GM18511 (cell line): Measurements from ENCODE around the gene MSI2.

ENCODE experiments used
- ATAC-seq: cut with Tn5 transposase; IDR thresholded peaks from one replicate; pipeline ENCODE4 v1.9.1; 2021; ENCODE audit warnings: mild to moderate bottlenecking, moderate library complexity; ENCODE audit not compliant: unreplicated experiment

MSI2 gene

DNA sequence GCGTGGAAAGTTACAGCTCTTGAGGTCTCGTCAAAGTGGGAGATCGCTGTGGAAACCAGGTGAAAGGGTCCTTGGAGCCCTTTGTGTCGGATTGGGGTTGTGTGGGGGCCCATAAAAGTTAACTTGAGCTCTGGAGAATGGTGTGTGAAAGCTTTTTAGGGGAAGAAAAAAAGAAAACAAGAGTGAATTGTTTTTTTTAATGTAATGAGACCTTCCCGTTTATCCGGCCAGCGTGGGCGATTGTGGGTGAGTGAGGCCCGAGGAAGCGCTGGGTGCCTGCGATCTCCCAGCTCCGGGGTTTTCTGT is 150.6 kb downstream of the MSI2 start:
- ATAC-seq, result no peak

DNA sequence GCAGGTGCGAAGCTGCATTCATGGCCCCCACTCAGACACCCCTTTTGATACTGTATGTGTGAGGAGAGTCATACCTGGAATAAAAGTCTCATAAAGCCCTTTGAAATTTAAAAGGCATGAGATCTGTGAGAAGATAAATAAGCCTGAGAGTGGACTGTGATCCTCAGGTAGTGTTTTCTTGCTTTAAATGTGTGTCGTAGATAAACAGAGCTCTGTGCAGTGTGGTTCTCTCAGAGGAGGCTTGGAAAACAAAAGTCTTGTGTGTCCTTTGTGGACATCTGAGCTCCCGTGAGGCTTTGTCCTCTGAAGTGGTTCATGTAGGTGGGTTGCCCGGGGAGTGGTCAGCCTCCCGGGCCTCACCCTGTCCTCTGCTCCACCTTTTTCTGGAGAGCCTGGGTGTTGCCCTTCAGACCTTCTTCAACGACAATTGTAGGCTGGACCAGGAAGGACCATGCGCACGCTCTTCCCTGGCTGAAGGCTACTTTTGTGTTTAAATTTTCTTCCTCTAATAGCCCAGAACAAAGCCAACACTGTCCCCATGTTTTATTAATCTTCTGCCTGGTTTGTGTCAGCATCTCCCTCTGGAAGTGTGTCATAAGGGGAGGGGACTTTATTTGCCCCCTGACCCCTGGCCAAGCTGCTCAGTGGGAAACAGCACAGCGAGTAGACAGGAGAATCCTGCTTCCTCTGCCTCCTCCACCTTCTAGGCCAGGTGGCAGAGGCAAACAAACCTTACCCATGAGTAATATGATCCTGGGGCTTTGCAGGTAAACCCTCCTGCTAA is 151.2 kb downstream of the MSI2 start:
- ATAC-seq, result no peak

GRCh38 chr17:57408071-57408811 is 151.9 kb downstream of the MSI2 start:
- no peak for ATAC-seq

DNA sequence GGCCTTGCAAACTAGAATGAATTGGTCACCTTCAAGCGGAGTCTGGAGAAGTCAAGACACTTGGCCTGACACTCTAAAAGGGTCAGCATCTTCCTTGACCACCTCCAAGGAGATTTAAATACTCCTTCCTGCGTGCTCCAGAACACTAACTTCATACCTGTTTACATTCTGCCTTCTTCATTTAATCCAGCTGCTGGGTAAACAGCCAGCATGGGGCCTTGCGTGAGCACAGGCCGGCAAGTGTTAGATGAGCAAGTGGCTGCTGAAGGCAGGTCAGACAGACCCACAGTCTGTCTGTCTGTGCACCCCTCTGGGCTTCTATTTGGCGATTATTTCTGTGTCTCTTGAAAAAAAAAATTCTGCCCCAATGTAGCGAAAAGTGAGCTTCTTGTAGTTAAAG is 153.8 kb downstream of the MSI2 start:
- ATAC-seq, result no peak

- ATAC-seq, result no peak
Measured at GRCh38 chr17:57412520-57413096, 156.3 kb downstream of the MSI2 start.

DNA sequence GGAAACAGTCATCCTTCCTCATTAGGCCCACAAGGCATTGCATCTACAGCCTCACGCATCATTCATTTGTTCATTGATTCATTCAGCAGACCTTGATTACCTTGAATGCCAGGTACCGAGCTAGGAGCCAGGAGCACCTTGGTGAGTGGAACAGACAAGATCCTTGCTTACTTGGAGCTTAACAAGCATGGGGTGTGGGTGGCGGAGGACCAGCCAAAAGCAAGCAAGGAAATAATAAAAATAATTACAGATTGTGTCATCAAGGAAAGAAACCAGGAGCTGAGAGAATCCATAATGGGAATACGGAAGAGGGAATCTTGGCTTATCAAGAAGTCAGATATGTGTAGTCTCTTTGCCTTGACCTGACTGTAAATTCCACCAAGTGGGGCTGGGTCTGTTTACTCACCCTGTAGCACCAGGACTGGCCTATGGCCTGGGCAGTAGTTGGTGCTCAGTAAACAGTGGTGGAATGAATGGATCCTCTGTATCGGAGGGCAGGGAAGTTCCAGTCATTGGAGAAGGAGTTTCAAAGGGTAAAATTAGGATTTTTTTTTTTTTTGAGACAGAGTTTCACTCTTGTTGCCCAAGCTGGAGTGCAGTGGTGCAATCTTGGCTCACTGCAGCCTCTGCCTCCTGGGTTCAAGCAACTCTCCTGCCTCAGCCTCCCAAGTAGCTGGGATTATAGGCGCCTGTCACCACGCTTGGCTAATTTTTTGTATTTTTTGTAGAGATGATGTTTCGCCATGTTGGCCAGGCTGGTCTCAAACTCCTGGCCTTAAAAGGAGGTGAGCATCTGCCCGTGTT is 157.7 kb downstream of the MSI2 start:
- ATAC-seq, result no peak

DNA sequence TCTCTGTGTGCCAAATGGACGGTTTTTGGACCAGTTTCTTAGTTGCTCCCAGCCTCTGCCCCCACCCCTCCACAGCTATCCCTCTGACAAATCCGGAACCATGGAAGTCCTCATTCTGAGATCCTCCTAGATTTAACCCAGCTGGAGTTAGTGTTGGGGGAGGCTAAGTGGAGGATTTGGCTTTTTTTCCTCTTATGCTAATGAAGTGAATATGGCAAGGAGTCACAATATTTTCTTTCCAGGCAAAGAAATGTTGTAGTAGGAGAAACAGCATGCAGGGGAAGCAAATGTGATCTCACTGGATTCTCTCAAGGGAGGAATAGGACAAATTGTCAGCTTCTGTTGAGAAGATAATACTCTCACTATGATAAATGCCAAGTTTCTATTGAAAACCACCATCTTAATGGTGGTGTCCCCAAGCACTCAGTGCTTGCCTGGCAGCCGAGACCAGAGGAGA is 159.5 kb downstream of the MSI2 start:
- no peak for ATAC-seq

- ATAC-seq, result no peak
Measured at GRCh38 chr17:57416369-57416768, 160.0 kb downstream of the MSI2 start.

DNA sequence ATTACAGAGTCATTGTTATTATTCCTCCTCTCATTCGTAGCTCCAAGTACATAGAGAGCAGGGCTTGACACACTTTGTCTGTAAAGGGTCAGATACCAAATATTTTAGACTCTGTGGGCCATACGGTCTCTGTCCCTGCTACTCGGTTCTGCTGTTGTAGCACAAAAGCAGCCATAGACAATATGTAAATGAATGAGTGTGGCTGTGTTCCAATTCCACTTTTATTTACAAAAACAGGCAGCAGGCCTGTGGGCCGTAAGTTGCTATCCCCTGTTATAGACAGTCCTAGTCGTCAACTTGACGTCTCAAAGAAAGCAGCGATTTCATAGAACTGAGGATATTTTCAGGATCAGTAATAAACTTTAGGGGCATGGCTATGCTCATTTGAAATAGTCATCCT is 161.6 kb downstream of the MSI2 start:
- ATAC-seq, result no peak

DNA sequence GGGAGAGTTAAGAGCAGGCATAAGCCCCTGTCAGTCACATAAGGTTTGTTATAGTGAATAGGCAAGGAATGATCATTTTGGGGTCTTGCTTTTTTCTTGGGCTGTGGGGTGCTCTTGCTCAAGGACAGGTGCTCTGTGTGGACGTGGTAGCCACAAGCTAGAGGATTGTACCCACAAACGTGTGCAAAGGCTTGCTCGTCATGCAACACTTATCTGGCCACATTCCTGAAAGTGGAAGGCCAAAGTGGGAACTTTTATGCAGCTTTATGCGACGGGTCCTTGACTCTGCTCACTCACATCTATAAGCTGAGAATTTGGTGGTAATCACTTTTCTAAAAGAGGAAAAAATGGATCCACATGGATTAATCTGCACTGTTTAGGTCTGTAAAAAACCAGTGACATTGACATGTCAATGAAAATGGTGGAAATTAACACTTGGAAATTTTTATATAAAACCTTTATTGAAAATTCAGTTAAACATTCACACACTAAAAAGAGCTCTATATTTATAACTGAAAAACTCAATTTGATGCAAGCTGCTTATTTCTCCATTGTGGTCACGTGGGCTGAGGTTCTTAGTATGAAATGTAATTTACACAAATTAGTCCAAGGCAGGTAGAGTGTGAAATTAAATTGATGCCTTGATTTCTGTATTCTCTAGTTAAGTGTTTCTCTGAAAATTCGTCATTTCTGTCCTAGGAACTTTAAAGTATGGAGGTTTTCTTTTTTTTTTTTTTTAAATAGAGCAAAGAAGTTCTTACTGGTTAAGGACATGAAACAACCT is 162.3 kb downstream of the MSI2 start:
- no peak for ATAC-seq

DNA sequence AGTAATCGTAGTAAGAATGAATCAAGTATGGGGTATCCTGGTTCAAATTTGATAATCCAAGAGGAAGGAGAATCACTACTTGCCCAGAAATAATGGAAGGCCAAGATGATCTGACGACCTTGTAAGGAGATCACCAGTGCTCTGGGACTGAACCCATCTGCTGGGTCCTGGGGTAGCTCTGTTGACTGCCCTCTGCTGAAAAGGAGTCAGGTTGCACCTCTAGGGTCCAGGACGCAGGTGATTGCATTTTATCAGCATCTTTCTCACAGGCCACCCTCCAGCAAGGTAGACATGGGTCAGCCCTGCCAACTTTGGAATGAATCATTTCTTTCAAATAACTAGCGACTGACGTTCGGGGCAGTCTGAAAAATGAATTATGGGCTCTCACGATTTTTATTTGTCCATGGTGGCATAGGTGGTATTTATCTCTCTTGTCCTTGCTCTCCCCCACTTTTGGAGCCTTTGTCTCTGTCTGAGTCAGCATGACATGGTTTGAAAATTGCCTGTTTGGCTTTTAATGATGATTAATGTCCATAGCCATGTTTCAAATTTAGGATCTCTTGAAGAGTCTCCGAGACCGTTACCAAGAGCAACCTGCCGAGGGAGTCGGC is 163.7 kb downstream of the MSI2 start:
- no peak for ATAC-seq

GRCh38 chr17:57420734-57421717 is 164.7 kb downstream of the MSI2 start:
- no peak for ATAC-seq

DNA sequence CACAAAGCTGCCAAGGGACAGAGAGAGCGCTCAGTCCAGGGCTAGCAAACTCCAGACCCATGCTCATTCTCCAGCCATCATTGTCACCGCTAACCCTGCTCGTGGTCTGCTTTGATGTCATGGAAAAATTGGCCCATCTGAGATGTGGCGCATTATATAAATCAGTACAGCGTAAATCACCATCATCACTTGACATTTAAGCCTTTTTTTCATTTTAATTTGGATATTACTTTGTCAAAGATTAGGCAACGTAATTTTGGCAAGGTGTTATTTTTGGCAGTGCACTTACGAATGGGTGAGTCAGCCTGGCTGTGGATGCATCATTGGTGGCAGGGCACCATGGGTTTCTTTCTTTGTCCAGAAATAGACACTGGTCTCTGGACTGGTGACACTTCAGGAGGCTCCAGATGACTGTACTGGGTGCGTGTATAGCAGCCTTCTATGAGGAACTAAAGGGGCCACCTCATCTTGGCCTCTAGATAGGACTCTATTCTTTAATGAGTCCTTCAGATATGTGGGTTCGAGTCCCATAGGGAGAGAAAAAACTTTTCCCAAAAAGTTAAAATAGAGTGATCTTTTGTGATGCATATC is 166.3 kb downstream of the MSI2 start:
- ATAC-seq, result peak; percentile 88

- no peak for ATAC-seq
Measured at GRCh38 chr17:57423541-57423940, 167.2 kb downstream of the MSI2 start.

DNA sequence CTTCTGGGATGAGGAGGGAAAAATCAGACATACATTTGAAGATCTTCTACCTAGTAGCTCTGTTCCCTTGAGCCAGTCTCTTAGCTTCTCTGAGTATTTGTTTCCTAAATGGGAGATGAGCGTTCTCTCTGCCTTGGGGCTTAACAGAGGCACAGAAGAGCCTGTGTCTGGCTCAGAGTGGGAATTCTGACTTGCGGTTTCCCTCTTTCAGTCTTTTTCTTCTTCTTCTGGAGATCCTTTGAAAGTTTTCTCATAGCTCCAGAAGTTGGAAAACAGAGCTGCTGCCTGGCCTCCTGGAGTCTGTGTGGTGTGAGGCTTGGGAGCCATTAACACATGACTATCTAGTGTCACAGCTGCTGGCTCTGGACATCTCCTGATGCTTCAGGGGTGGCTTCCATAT is 167.9 kb downstream of the MSI2 start:
- ATAC-seq, result no peak

- ATAC-seq, result no peak
Measured at GRCh38 chr17:57424777-57425188, 168.5 kb downstream of the MSI2 start.

- no peak for ATAC-seq
Measured at GRCh38 chr17:57425431-57425830, 169.1 kb downstream of the MSI2 start.
